Tibial nerve (tissue), 4 donors: Measurements from ENCODE around the gene PIM1. TPM values are rescaled to one million over a fixed set of nuclear protein-coding genes. Genes with fewer than 3 reads are reported as not detected.
A peak's percentile ranks its signal among the peaks of the same experiment; 100 is the strongest.

ENCODE experiments used
- DNase-seq, 2 donors: peaks; one replicate each; pipeline ENCODE4 v3.0.0-alpha.2; 2019; ENCODE audit warnings: low spot score in 2 of 2
- H3K27ac ChIP-seq, 4 donors: fragments of 200-600 bp; sonication (generic) in 3 of 4; one replicate each; pipeline ENCODE4 v1.5.1; 2017 to 2019; ENCODE audit warnings: mild to moderate bottlenecking in 1 of 4
- H3K27me3 ChIP-seq, 2 donors: fragments of 200-600 bp; sonication (generic) in 1 of 2; one replicate each; pipeline versions ENCODE4 v1.5.1 to v1.6.0; 2017 to 2019
- H3K36me3 ChIP-seq, 3 donors: fragments of 200-600 bp; sonication (generic); one replicate each; pipeline ENCODE4 v1.5.1; 2018 to 2019
- H3K4me1 ChIP-seq, 4 donors: fragments of 200-600 bp; sonication (generic) in 3 of 4; one replicate each; pipeline ENCODE4 v1.5.1; 2017 to 2019
- H3K4me3 ChIP-seq, 4 donors: fragments of 200-600 bp; sonication (generic) in 3 of 4; one replicate each; pipeline ENCODE4 v1.5.1; 2017 to 2019; ENCODE audit warnings: mild to moderate bottlenecking in 1 of 4, moderate library complexity in 1 of 4
- H3K9me3 ChIP-seq, 4 donors: fragments of 200-600 bp; sonication (generic) in 3 of 4; one replicate each; pipeline ENCODE4 v1.5.1; 2017 to 2019
- CTCF ChIP-seq, 5 experiments: fragments of 200-600 bp in 3 of 5; fragments of 450-650 bp in 2 of 5; sonication (generic) in 3 of 5; IDR thresholded peaks; one replicate each; pipeline ENCODE4 v1.5.1; 2016 to 2019; ENCODE audit warnings: antibody characterized with exemption in 5 of 5, mild to moderate bottlenecking in 3 of 5, moderate library complexity in 2 of 5
- EP300 ChIP-seq, 2 donors: sonication (generic); formaldehyde crosslinking; IDR thresholded peaks; one replicate each; pipeline ENCODE4 v1.6.1; 2017; ENCODE audit warnings: antibody characterized with exemption in 2 of 2, mild to moderate bottlenecking in 1 of 2
- POLR2A ChIP-seq, 2 donors: fragments of 450-650 bp; IDR thresholded peaks; one replicate each; pipeline ENCODE4 v1.6.1; 2017; ENCODE audit warnings: antibody characterized with exemption in 2 of 2, mild to moderate bottlenecking in 2 of 2, moderate library complexity in 2 of 2
- WGBS, 2 donors: methylation state at CpG; one replicate each; pipeline ENCODE4 v1.1.5; 2018; 5-methylcytosine and 5-hydroxymethylcytosine counted together
- total RNA-seq, 4 donors: library from RNA; depleted of rRNA; stranded (reverse); fragments of >200 nt; gene quantifications; one replicate each; pipeline ENCODE4 v1.1.0, GENCODE V29; 2016

PIM1 gene
- 10 to 100 TPM in 1 of 4 donors, 1 to 10 TPM in 3; 2.8 to 22.8 (median 6.6) TPM for total RNA-seq

DNA sequence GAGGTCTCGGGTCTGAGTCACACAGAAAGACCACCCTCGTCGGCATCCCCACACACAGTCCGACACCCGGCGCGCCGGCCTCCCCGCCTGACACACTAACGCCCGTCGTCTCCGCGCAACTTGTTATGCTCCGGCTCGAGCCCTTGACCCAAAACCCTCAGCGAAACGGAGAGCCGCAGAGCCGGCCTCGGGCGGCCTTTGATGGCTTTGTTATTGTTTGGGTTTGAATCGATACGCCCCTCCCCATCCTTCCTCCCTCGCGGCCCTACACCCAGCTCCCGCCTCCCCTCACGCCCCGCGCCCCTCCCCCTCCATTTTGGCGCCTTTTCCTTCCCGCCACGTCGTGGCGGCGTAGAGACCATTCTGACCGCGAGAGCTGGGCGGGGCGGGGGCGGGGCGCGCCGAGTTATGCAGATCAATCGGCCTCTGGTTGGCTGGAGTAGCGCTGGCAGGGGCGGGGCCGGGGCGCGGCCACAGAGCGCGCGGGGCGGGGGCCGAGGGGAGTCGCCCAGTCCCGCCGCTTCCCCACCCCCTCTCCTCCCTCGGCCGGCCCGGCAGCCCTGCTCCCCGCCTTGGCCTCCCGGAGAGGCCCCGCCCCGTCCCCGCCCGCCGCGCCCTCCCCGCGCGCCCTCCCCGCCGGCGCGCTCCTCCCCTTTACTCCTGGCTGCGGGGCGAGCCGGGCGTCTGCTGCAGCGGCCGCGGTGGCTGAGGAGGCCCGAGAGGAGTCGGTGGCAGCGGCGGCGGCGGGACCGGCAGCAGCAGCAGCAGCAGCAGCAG is at the start of gene PIM1:
Gene PIM1, plus strand, starts transcription at position 657 of the 777 bp plus-strand sequence. CDS start 424 bp downstream, outside the sequence.
- Histone ChIP-seq H3K27me3 (no peaks in the 10 kb centered on the region), H3K4me1 (peaks cover 0 to 46% (median 8%) of the 10 kb centered on the region in 4 donors), H3K4me3 (peak within 1 kb of the TSS; percentile 65 to 97 (median 80)), H3K27ac (peak within 1 kb of the TSS; percentile 88 to 97 (median 94)), H3K9me3 (no peaks in the 10 kb centered on the region), H3K36me3 (peaks cover 0 to 17% (median 16%) of the 10 kb centered on the region in 3 donors)
- peak; percentile 99 for DNase-seq
- TF ChIP-seq POLR2A (IDR thresholded peaks at IDR 0.05) = peak; percentile 44 to 75
- peak; percentile 41 to 70 for TF ChIP-seq EP300 (IDR thresholded peaks at IDR 0.05)
- peak in 2 of 5 experiments; percentile 4 to 6 for TF ChIP-seq CTCF (IDR thresholded peaks at IDR 0.05)
- 1% methylated on average over 58 to 68 of the region's 90 CpGs for WGBS, 2 donors

- no peak for DNase-seq
- Histone ChIP-seq H3K36me3 (no peaks in the 10 kb centered on the region), H3K27me3 (peaks cover 0 to 10% of the 10 kb centered on the region in 2 donors), H3K27ac (no peak overlapping the region), H3K4me3 (no peak overlapping the region), H3K4me1 (peaks cover 0 to 11% (median 3%) of the 10 kb centered on the region in 4 donors), H3K9me3 (no peaks in the 10 kb centered on the region)
- TF ChIP-seq CTCF (IDR thresholded peaks at IDR 0.05) (no peak), EP300 (IDR thresholded peaks at IDR 0.05) (no peak), POLR2A (IDR thresholded peaks at IDR 0.05) (no peak)
- WGBS, 2 donors = 62 to 90% methylated on average over 4 of the region's 4 CpGs
Measured at GRCh38 chr6:37121556-37121955, 48.4 kb upstream of the PIM1 start.

DNA sequence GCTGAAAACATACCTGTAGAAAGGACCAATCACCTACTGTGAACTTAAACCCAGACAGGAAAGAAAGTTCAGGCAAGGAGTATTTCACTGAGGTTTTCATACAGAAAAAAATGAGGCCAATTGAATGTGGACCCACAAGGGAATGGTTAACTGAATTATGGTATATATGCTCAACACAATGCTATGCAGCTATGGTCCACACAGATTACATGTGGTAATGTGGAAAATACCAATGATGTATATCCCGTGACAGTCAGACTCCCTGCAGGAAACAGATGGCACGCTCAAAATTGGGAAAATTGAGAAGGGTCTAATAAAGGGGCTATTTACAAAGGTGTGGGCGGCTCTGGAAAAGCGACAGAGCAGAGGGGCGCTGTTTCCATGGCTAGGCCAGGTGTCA is 47.1 kb upstream of the PIM1 start:
- H3K27ac ChIP-seq = no peak overlapping the region
- WGBS, 2 donors = 84 to 90% methylated on average over 5 of the region's 5 CpGs
- TF ChIP-seq EP300 (IDR thresholded peaks at IDR 0.05) (no peak), CTCF (IDR thresholded peaks at IDR 0.05) (no peak), POLR2A (IDR thresholded peaks at IDR 0.05) (no peak)
- DNase-seq = no peak
- no peaks in the 10 kb centered on the region for H3K9me3 ChIP-seq
- H3K27me3 ChIP-seq = peaks cover 0 to 10% of the 10 kb centered on the region in 2 donors
- peaks cover 0 to 12% (median 3%) of the 10 kb centered on the region in 4 donors for H3K4me1 ChIP-seq
- no peak overlapping the region for H3K4me3 ChIP-seq
- no peaks in the 10 kb centered on the region for H3K36me3 ChIP-seq

- peaks cover 0 to 12% (median 3%) of the 10 kb centered on the region in 4 donors for H3K4me1 ChIP-seq
- no peak for TF ChIP-seq EP300 (IDR thresholded peaks at IDR 0.05)
- no peak for TF ChIP-seq CTCF (IDR thresholded peaks at IDR 0.05)
- no peak for TF ChIP-seq POLR2A (IDR thresholded peaks at IDR 0.05)
- H3K4me3 ChIP-seq = no peak overlapping the region
- no peaks in the 10 kb centered on the region for H3K9me3 ChIP-seq
- peaks cover 0 to 10% of the 10 kb centered on the region in 2 donors for H3K27me3 ChIP-seq
- 91 to 94% methylated on average over 15 of the region's 15 CpGs for WGBS, 2 donors
- no peak for DNase-seq
- H3K36me3 ChIP-seq = no peaks in the 10 kb centered on the region
- no peak overlapping the region for H3K27ac ChIP-seq
Measured at GRCh38 chr6:37123957-37124729, 45.8 kb upstream of the PIM1 start.
